ENCODE measurements around the gene ADGRB2.

The ADGRB2 gene

DNA sequence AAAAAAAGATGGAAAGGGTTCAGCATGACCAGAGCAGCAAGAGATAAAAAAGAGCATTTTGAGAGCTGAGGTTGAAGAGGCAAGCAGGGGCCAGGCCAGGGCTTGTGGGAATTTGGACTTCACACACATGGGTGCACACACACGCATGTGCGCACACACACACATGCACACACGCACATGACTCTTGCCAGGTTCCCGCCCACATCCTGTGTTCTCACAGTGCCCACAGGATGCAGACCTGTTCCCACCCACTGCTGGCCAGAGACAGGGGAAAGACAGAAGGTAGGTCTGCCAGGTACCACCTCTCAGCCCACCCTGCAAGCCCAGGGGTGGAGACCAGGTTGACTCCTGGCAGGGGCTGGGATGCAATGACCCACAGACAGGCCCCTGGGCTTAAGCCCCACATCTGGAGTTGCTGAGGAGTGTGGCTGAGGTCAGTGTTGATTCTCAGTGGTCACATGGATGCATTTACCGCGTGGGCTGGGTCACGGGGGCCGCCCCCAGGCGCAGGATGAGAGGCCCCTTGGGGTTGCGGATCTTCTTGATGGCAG is 64.7 kb downstream of the ADGRB2 start:
- no peaks in the 10 kb centered on the region for H3K27me3 ChIP-seq (ENCODE audit: insufficient read depth, low read length, poor library complexity)
- no peak overlapping the region for H2AK5ac ChIP-seq (ENCODE audit: low read length)
- H3K79me1 ChIP-seq (ENCODE audit: low read length) = no peaks in the 10 kb centered on the region
- no peaks in the 10 kb centered on the region for H3K36me3 ChIP-seq (ENCODE audit: control insufficient read depth, insufficient read depth, low read length)
- no peak overlapping the region for H4K8ac ChIP-seq (ENCODE audit: low read depth, low read length)
- WGBS (ENCODE audit: extremely low coverage, insufficient coverage, low lambda C conversion rate) = no CpG with 5 or more reads among the region's 10 CpGs
- peaks cover 7% of the 10 kb centered on the region for H3K4me1 ChIP-seq (ENCODE audit: control insufficient read depth, low read depth, low read length)
- no peak overlapping the region for H2BK5ac ChIP-seq (ENCODE audit: low read length)
- H3K27ac ChIP-seq (ENCODE audit: low read depth, low read length) = no peak overlapping the region
- no peak overlapping the region for H3K56ac ChIP-seq (ENCODE audit: low read length)
- no peak overlapping the region for H3K4me3 ChIP-seq (ENCODE audit: low read length)
- no peak overlapping the region for H3K18ac ChIP-seq (ENCODE audit: low read length)
- no peaks in the 10 kb centered on the region for H3K79me2 ChIP-seq (ENCODE audit: control insufficient read depth, insufficient read depth, low read length)
- H3K4me2 ChIP-seq (ENCODE audit: low read length) = no peak overlapping the region
- H4K5ac ChIP-seq (ENCODE audit: low read length) = no peak overlapping the region
- H2BK15ac ChIP-seq (replicated peaks; ENCODE audit: low read depth) = no peak overlapping the region
- H3K23ac ChIP-seq (ENCODE audit: low read length) = no peak overlapping the region
- no peak overlapping the region for H3K9ac ChIP-seq (ENCODE audit: low read length)
- H2BK120ac ChIP-seq (ENCODE audit: low read depth, low read length) = no peak overlapping the region
- H3K4ac ChIP-seq (ENCODE audit: low read depth, low read length) = no peak overlapping the region
- DNase-seq = no peak

DNA sequence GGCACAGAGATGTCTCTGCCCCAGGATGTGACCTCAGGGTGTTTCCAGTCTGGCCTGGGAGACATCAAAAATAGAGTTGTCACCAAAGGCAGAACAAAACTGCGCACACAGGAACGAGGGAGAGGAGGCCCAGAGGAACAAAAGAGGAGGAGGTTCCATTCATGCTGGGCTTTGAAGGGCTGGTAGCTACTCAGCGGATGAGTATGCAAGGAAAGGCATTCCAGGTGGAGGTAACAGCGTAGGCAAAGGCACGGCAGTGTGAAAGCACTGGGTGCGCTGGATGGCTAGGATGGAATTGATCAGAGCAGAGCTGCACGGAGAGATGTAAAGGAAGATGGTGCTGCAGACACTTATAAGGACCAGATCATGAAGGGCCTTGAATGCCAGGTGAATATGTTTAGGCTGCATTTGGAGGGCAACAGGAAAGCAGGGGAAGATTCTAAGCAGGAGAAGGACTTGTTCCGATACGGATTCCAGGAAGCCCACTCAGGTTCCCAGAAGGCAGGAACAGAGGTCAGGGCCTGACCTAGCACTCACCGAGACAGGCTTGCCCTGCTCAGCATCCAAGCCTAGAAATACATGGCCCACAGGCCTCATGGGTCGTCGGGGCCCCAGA is 66.7 kb downstream of the ADGRB2 start:
- Histone ChIP-seq H3K4ac (ENCODE audit: low read depth, low read length) (no peak overlapping the region), H3K9ac (ENCODE audit: low read length) (no peak overlapping the region), H4K8ac (ENCODE audit: low read depth, low read length) (no peak overlapping the region), H3K27ac (ENCODE audit: low read depth, low read length) (no peak overlapping the region), H3K4me1 (ENCODE audit: control insufficient read depth, low read depth, low read length) (peaks cover 2% of the 10 kb centered on the region), H3K56ac (ENCODE audit: low read length) (no peak overlapping the region), H2BK120ac (ENCODE audit: low read depth, low read length) (no peak overlapping the region), H3K18ac (ENCODE audit: low read length) (no peak overlapping the region), H3K79me2 (ENCODE audit: control insufficient read depth, insufficient read depth, low read length) (no peaks in the 10 kb centered on the region), H3K27me3 (ENCODE audit: insufficient read depth, low read length, poor library complexity) (no peaks in the 10 kb centered on the region), H3K36me3 (ENCODE audit: control insufficient read depth, insufficient read depth, low read length) (no peaks in the 10 kb centered on the region), H3K4me2 (ENCODE audit: low read length) (no peak overlapping the region), H3K4me3 (ENCODE audit: low read length) (no peak overlapping the region), H4K5ac (ENCODE audit: low read length) (no peak overlapping the region), H3K79me1 (ENCODE audit: low read length) (no peaks in the 10 kb centered on the region), H2BK5ac (ENCODE audit: low read length) (no peak overlapping the region), H3K23ac (ENCODE audit: low read length) (no peak overlapping the region), H2BK15ac (replicated peaks; ENCODE audit: low read depth) (no peak overlapping the region), H2AK5ac (ENCODE audit: low read length) (no peak overlapping the region)
- WGBS (ENCODE audit: extremely low coverage, insufficient coverage, low lambda C conversion rate) = no CpG with 5 or more reads among the region's 12 CpGs
- no peak for DNase-seq

DNA sequence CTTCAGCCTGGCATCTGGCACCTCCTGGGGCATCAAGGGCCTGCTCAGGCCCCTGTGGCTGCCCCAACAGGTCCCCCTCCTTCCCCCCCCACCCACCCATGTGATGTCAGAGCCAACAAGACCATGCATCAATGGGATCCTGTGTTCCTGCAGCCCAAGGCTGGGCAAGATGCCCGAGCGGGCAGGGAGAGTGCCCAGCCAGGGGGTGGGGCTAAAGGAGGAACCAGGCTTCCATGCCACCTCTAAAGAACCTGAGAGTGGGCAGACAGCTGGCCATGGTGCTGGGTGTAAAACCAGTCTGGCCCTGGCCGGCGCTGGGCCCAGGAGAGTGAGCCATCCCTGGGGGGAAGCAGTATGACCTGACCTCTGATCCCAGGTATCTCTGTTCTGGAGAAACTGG is 67.9 kb downstream of the ADGRB2 start:
- H3K4me2 ChIP-seq (ENCODE audit: low read length) = no peak overlapping the region
- no peaks in the 10 kb centered on the region for H3K79me1 ChIP-seq (ENCODE audit: low read length)
- DNase-seq = no peak
- H3K27me3 ChIP-seq (ENCODE audit: insufficient read depth, low read length, poor library complexity) = no peaks in the 10 kb centered on the region
- no peaks in the 10 kb centered on the region for H3K79me2 ChIP-seq (ENCODE audit: control insufficient read depth, insufficient read depth, low read length)
- no peak overlapping the region for H2BK15ac ChIP-seq (replicated peaks; ENCODE audit: low read depth)
- no peak overlapping the region for H4K8ac ChIP-seq (ENCODE audit: low read depth, low read length)
- H3K23ac ChIP-seq (ENCODE audit: low read length) = no peak overlapping the region
- H4K5ac ChIP-seq (ENCODE audit: low read length) = no peak overlapping the region
- WGBS (ENCODE audit: extremely low coverage, insufficient coverage, low lambda C conversion rate) = no CpG with 5 or more reads among the region's 4 CpGs
- no peak overlapping the region for H3K27ac ChIP-seq (ENCODE audit: low read depth, low read length)
- no peak overlapping the region for H2AK5ac ChIP-seq (ENCODE audit: low read length)
- H2BK5ac ChIP-seq (ENCODE audit: low read length) = no peak overlapping the region
- no peak overlapping the region for H3K56ac ChIP-seq (ENCODE audit: low read length)
- H3K4me3 ChIP-seq (ENCODE audit: low read length) = no peak overlapping the region
- no peak overlapping the region for H3K18ac ChIP-seq (ENCODE audit: low read length)
- H2BK120ac ChIP-seq (ENCODE audit: low read depth, low read length) = no peak overlapping the region
- no peak overlapping the region for H3K9ac ChIP-seq (ENCODE audit: low read length)
- peaks cover 2% of the 10 kb centered on the region for H3K4me1 ChIP-seq (ENCODE audit: control insufficient read depth, low read depth, low read length)
- no peaks in the 10 kb centered on the region for H3K36me3 ChIP-seq (ENCODE audit: control insufficient read depth, insufficient read depth, low read length)
- H3K4ac ChIP-seq (ENCODE audit: low read depth, low read length) = no peak overlapping the region

DNA sequence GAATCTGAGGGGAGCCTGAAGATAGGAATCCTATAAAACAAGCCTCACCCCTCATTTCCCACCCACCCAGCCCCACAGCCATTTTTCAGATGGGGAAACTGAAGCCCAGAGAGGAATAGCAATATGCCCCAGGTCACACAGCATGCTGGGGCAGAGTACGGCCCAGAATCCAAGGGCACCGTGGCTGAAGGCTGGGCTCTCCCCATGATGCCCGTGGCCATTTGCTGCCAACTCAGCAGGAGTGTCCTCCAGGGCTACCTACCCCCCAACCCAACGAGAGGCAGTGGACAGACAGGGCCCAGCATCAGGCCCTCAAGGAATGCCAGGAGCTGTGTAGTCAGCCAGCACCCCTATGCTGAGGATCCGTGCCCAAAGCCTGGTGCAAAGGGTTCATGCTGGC is 68.8 kb downstream of the ADGRB2 start:
- Histone ChIP-seq H3K4me2 (ENCODE audit: low read length) (no peak overlapping the region), H3K23ac (ENCODE audit: low read length) (no peak overlapping the region), H3K36me3 (ENCODE audit: control insufficient read depth, insufficient read depth, low read length) (no peaks in the 10 kb centered on the region), H2AK5ac (ENCODE audit: low read length) (no peak overlapping the region), H4K5ac (ENCODE audit: low read length) (no peak overlapping the region), H2BK120ac (ENCODE audit: low read depth, low read length) (no peak overlapping the region), H3K27ac (ENCODE audit: low read depth, low read length) (no peak overlapping the region), H4K8ac (ENCODE audit: low read depth, low read length) (no peak overlapping the region), H3K56ac (ENCODE audit: low read length) (no peak overlapping the region), H2BK15ac (replicated peaks; ENCODE audit: low read depth) (no peak overlapping the region), H3K18ac (ENCODE audit: low read length) (no peak overlapping the region), H3K4me3 (ENCODE audit: low read length) (no peak overlapping the region), H2BK5ac (ENCODE audit: low read length) (no peak overlapping the region), H3K27me3 (ENCODE audit: insufficient read depth, low read length, poor library complexity) (no peaks in the 10 kb centered on the region), H3K9ac (ENCODE audit: low read length) (no peak overlapping the region), H3K4ac (ENCODE audit: low read depth, low read length) (no peak overlapping the region), H3K79me2 (ENCODE audit: control insufficient read depth, insufficient read depth, low read length) (no peaks in the 10 kb centered on the region), H3K4me1 (ENCODE audit: control insufficient read depth, low read depth, low read length) (no peaks in the 10 kb centered on the region), H3K79me1 (ENCODE audit: low read length) (no peaks in the 10 kb centered on the region)
- DNase-seq = no peak
- WGBS (ENCODE audit: extremely low coverage, insufficient coverage, low lambda C conversion rate) = no CpG with 5 or more reads among the region's 5 CpGs

DNA sequence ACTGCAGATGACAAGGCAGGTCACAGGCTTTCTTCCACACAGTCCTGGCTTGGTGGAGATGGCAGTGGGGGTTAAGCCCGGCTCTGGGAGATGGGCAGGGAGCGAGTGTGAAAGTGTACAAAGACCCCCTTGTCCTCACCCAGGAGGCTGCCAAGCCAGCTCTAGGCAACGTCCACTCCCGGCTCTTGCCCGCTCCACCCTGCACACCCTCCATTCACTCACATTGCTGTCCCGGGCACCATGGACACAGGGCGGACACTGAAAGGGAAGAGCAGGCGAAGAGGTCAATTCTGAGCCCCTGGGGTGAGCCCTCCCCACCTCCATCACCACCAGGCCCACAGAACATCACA is 69.2 kb downstream of the ADGRB2 start:
- no peak overlapping the region for H2BK15ac ChIP-seq (replicated peaks; ENCODE audit: low read depth)

More for the DNA sequence above, 69.2 kb downstream of the ADGRB2 start:
- Histone ChIP-seq H3K4me3 (ENCODE audit: low read length) (no peak overlapping the region), H2BK120ac (ENCODE audit: low read depth, low read length) (no peak overlapping the region), H3K4me2 (ENCODE audit: low read length) (no peak overlapping the region), H2AK5ac (ENCODE audit: low read length) (no peak overlapping the region), H3K56ac (ENCODE audit: low read length) (no peak overlapping the region), H3K27me3 (ENCODE audit: insufficient read depth, low read length, poor library complexity) (no peaks in the 10 kb centered on the region), H4K5ac (ENCODE audit: low read length) (no peak overlapping the region), H3K79me1 (ENCODE audit: low read length) (no peaks in the 10 kb centered on the region), H3K4me1 (ENCODE audit: control insufficient read depth, low read depth, low read length) (no peaks in the 10 kb centered on the region), H3K23ac (ENCODE audit: low read length) (no peak overlapping the region), H3K18ac (ENCODE audit: low read length) (no peak overlapping the region), H2BK5ac (ENCODE audit: low read length) (no peak overlapping the region), H3K79me2 (ENCODE audit: control insufficient read depth, insufficient read depth, low read length) (no peaks in the 10 kb centered on the region), H3K4ac (ENCODE audit: low read depth, low read length) (no peak overlapping the region), H3K27ac (ENCODE audit: low read depth, low read length) (no peak overlapping the region), H4K8ac (ENCODE audit: low read depth, low read length) (no peak overlapping the region), H3K36me3 (ENCODE audit: control insufficient read depth, insufficient read depth, low read length) (no peaks in the 10 kb centered on the region), H3K9ac (ENCODE audit: low read length) (no peak overlapping the region)
- no peak for DNase-seq
- WGBS (ENCODE audit: extremely low coverage, insufficient coverage, low lambda C conversion rate) = no CpG with 5 or more reads among the region's 8 CpGs

All from mesendoderm (in vitro differentiated cells).